BE2C (cell line): ENCODE measurements around the gene ENTR1.

Experiments
- DNase-seq: peaks from one replicate; pipeline ENCODE4 v3.0.0-alpha.2; 2020
- H3K27me3 ChIP-seq: fragments of 250-450 bp; sonication (Bioruptor Pico); 2 replicates; pipeline ENCODE4 v1.5.1; 2020; ENCODE audit warnings: mild to moderate bottlenecking
- H3K36me3 ChIP-seq: fragments of 250-450 bp; sonication (Bioruptor Pico); 2 replicates; pipeline ENCODE4 v1.5.1; 2020; ENCODE audit warnings: mild to moderate bottlenecking
- H3K4me1 ChIP-seq: fragments of 250-450 bp; sonication (Bioruptor Pico); 2 replicates; pipeline ENCODE4 v1.5.1; 2020
- H3K4me3 ChIP-seq: 2 replicates; pipeline ENCODE4 v1.5.1; 2011; ENCODE audit warnings: low read depth, low read length
- H3K9me3 ChIP-seq: fragments of 250-450 bp; sonication (Bioruptor Pico); 2 replicates; pipeline ENCODE4 v1.5.1; 2020
- TF ChIP-seq, protein P1 (sequence below): IDR thresholded peaks from 2 replicates; pipeline ENCODE4 v1.5.1; 2012; ENCODE audit warnings: mild to moderate bottlenecking, low read depth, low read length

The ENTR1 gene

DNA sequence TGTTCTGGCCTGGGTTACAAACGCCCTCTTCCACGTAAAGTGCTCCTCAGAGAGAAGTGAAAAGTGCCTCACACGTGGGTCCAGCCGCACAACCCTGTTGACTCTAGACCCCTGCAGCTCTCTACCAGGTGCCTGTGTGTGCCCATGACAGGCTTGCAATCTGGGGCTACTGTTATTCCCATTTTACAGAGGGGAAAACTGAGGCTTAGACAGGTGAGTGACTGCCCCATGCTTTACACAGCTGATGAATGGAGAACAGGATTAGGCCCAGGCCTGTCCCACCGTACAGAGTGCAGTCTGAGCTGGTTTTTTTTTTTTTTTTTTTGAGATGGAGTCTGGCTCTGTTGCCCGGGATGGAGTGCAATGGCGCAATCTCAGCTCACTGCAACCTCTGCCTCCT lies 35.4 kb upstream of the ENTR1 start:
- TF ChIP-seq, protein P1, sequence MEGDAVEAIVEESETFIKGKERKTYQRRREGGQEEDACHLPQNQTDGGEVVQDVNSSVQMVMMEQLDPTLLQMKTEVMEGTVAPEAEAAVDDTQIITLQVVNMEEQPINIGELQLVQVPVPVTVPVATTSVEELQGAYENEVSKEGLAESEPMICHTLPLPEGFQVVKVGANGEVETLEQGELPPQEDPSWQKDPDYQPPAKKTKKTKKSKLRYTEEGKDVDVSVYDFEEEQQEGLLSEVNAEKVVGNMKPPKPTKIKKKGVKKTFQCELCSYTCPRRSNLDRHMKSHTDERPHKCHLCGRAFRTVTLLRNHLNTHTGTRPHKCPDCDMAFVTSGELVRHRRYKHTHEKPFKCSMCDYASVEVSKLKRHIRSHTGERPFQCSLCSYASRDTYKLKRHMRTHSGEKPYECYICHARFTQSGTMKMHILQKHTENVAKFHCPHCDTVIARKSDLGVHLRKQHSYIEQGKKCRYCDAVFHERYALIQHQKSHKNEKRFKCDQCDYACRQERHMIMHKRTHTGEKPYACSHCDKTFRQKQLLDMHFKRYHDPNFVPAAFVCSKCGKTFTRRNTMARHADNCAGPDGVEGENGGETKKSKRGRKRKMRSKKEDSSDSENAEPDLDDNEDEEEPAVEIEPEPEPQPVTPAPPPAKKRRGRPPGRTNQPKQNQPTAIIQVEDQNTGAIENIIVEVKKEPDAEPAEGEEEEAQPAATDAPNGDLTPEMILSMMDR = no peak
- Histone ChIP-seq H3K36me3 (peaks cover 65% of the 10 kb centered on the region), H3K27me3 (no peaks in the 10 kb centered on the region), H3K4me1 (no peaks in the 10 kb centered on the region), H3K9me3 (no peaks in the 10 kb centered on the region), H3K4me3 (no peak overlapping the region)
- no peak for DNase-seq

DNA sequence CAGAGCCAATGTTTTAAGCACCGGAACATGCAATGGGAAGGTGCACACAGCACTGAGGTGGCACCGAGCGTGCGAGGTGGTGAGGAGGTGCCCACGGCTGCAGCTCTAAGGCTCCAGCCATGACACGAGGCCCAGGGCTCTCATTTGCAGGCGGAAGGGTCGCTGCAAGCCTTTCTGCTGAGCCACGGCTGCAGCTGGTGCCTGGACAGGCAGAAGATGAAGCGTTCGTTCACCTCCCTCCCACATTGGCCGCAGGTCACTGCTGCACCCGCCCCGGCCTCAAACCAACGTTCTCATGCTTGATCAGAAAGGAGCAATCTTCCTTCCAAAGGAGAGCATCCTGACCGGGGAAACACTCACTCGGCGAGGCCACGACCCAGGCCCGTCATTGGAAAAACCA lies 33.7 kb upstream of the ENTR1 start:
- Histone ChIP-seq H3K4me1 (no peaks in the 10 kb centered on the region), H3K36me3 (peaks cover 56% of the 10 kb centered on the region), H3K9me3 (no peaks in the 10 kb centered on the region), H3K4me3 (no peak overlapping the region), H3K27me3 (no peaks in the 10 kb centered on the region)
- TF ChIP-seq, protein P1 = no peak
- no peak for DNase-seq

DNA sequence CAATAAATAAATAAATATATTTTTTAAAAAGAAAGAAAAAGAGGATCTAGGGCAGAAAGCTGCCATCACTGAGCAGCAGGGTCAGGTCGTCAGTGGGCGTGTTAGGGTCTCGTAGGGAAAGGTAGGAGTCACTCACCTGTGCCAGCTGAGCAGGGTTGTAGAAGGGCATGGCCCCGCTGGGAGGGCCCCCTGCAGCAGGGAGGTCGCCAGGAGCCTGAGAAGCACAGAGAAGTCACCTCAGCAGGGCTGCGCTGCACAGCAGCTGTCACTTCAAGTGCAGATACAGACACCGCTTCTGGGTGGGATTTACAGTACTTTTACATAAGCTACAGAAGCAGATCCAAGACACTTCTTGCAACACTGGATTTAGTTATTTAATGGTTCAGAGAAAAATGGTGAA lies 33.3 kb upstream of the ENTR1 start:
- Histone ChIP-seq H3K36me3 (peaks cover 53% of the 10 kb centered on the region), H3K27me3 (no peaks in the 10 kb centered on the region), H3K4me3 (no peak overlapping the region), H3K9me3 (no peaks in the 10 kb centered on the region), H3K4me1 (no peaks in the 10 kb centered on the region)
- no peak for DNase-seq
- TF ChIP-seq, protein P1 = no peak

DNA sequence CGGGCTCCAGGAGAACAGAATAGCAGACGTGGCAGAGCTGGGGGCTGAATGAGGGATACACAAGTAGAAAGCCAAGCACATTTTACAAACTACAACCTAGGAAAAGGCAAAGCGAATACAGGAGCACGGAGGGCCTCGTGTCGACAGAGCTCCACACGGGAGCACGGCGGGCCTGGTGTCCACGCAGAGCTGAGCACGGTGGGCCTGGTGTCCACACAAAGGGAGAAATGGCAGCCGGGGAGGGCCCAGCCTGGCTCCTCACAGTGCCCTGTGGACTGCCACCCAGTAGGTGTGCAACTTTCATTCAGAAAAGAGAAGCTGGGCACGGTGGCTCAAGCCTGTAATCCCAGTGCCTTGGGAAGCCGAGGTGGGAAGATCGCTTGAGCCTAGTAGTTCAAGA lies 32.7 kb upstream of the ENTR1 start:
- H3K36me3 ChIP-seq = peaks cover 53% of the 10 kb centered on the region
- no peaks in the 10 kb centered on the region for H3K27me3 ChIP-seq
- TF ChIP-seq, protein P1 = no peak
- H3K4me3 ChIP-seq = no peak overlapping the region
- H3K4me1 ChIP-seq = no peaks in the 10 kb centered on the region
- no peak for DNase-seq
- no peaks in the 10 kb centered on the region for H3K9me3 ChIP-seq

DNA sequence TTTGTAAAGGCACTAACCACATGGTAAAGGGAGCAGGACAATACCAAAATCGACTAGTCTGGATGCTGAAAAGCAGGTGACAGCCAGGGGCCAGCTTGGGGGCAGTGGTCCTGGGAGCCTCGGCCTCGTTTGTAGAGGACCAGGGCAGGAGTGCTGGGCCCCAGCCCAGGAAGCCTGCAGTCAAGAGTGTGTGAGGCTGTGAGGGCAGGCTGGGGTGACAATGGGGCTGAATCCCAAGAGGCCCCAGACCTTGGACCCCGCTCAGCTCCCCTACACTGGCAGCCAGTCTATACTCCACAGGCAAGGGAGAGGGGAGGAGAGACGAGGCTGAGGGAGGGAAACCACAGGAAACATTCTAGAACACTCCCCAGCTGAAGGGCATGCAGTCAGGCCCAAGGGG lies 31.9 kb upstream of the ENTR1 start:
- H3K27me3 ChIP-seq = no peaks in the 10 kb centered on the region
- DNase-seq = no peak
- no peaks in the 10 kb centered on the region; the same call in 1 of the 2 replicates for H3K4me1 ChIP-seq
- H3K4me3 ChIP-seq = no peak overlapping the region
- H3K9me3 ChIP-seq = no peaks in the 10 kb centered on the region
- TF ChIP-seq, protein P1 = no peak
- H3K36me3 ChIP-seq = peaks cover 45% of the 10 kb centered on the region

DNA sequence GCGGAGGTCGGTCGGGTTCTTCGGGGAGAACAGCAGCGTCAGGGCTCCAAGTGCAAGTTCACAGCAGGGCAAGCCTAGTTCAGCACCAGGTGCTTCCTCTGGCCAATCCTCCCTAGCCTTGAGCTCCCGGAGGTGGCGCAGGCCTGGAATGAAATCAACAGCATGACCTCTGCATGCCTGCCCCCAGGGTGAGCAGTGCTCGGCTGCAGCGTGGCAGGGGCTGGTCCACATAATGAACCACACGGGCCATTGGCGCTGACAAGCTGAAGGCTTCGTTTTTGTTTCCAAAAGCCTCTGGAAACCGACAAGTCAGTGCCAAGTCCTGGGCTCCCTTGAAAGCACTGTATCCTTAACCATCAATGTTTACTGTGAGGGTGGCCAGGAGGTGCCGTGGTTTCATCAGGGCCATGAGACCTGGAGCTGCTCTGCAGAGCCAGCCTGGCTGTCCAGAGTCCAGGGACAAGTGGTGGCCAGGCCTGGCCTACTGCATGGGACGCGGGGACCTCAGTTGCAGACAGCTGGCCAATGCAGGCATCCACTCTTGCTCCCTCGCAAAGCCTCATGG lies 31.3 kb upstream of the ENTR1 start:
- H3K36me3 ChIP-seq = peaks cover 45% of the 10 kb centered on the region
- DNase-seq = no peak
- no peaks in the 10 kb centered on the region for H3K27me3 ChIP-seq
- H3K9me3 ChIP-seq = no peaks in the 10 kb centered on the region
- TF ChIP-seq, protein P1 = no peak
- no peak overlapping the region for H3K4me3 ChIP-seq
- no peaks in the 10 kb centered on the region; the same call in 1 of the 2 replicates for H3K4me1 ChIP-seq
